Vagina (tissue), 2 donors: ENCODE results near the gene SCGB3A2.

Experiments used
- POLR2A ChIP-seq, 2 donors: fragments of 450-650 bp; IDR thresholded peaks; one replicate each; pipeline ENCODE4 v1.6.1; 2017; ENCODE audit warnings: antibody characterized with exemption in 2 of 2, mild to moderate bottlenecking in 2 of 2, moderate library complexity in 2 of 2
- POLR2AphosphoS5 ChIP-seq, 2 donors: sonication (generic); formaldehyde crosslinking; IDR thresholded peaks; one replicate each; pipeline ENCODE4 v1.9.0; 2017; ENCODE audit warnings: antibody characterized with exemption in 2 of 2, mild to moderate bottlenecking in 2 of 2, low read depth in 1 of 2; ENCODE audit not compliant: insufficient read depth in 1 of 2
- TF ChIP-seq, protein P1 (sequence below), 3 experiments: fragments of 450-650 bp in 2 of 3; fragments of 200-600 bp in 1 of 3; sonication (generic) in 1 of 3; IDR thresholded peaks; one replicate each; pipeline ENCODE4 v1.5.1; 2017 to 2019; ENCODE audit warnings: antibody characterized with exemption in 3 of 3, mild to moderate bottlenecking in 2 of 3, moderate library complexity in 2 of 3

GRCh38 chr5:147918101-147918685 is 39.7 kb downstream of the SCGB3A2 start:
- TF ChIP-seq, protein P1, sequence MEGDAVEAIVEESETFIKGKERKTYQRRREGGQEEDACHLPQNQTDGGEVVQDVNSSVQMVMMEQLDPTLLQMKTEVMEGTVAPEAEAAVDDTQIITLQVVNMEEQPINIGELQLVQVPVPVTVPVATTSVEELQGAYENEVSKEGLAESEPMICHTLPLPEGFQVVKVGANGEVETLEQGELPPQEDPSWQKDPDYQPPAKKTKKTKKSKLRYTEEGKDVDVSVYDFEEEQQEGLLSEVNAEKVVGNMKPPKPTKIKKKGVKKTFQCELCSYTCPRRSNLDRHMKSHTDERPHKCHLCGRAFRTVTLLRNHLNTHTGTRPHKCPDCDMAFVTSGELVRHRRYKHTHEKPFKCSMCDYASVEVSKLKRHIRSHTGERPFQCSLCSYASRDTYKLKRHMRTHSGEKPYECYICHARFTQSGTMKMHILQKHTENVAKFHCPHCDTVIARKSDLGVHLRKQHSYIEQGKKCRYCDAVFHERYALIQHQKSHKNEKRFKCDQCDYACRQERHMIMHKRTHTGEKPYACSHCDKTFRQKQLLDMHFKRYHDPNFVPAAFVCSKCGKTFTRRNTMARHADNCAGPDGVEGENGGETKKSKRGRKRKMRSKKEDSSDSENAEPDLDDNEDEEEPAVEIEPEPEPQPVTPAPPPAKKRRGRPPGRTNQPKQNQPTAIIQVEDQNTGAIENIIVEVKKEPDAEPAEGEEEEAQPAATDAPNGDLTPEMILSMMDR (IDR thresholded peaks at IDR 0.05), result no peak
- no peak for TF ChIP-seq POLR2A (IDR thresholded peaks at IDR 0.05)
- TF ChIP-seq POLR2AphosphoS5 (IDR thresholded peaks at IDR 0.05; ENCODE audit: insufficient read depth in 1 of 2, low read depth in 1 of 2), result no peak
